ENCODE data around the gene PEDS1. TPM values are rescaled to one million over a fixed set of nuclear protein-coding genes. Genes with fewer than 3 reads are reported as not detected.

The PEDS1 gene
- polyA plus RNA-seq, 1 donor from 2014 or later: 10.0 TPM

DNA sequence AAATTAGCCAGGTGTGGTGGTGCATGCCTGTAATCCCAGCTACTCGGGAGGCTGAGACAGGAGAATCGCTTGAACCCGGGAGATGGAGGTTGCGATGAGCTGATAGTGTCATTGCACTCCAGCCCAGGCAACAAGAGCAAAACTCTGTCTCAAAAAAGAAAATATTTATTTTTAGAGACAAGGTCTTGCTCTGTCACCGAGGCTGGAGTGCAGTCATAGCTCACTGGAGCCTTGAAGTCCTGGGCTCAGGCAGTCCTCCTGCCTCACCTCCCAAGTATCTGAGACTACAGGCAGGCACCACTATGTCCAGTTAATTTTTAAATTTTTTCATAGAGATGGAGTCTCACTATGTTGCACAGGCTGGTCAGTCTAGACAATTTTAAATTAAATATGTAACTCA lies 20.9 kb upstream of the PEDS1 start:
- Histone ChIP-seq H2AFZ (ENCODE audit: low read depth, low read length) (no peak overlapping the region), H3K36me3 (ENCODE audit: insufficient read depth, low read length) (no peaks in the 10 kb centered on the region), H3F3A (ENCODE audit: insufficient read depth, low read length, poor library complexity, severe bottlenecking) (no peaks in the 10 kb centered on the region), H4K20me1 (ENCODE audit: insufficient read depth) (no peaks in the 10 kb centered on the region), H3K9me3 (ENCODE audit: low read length) (no peaks in the 10 kb centered on the region), H3K27me3 (ENCODE audit: insufficient read depth, low read depth, low read length) (no peaks in the 10 kb centered on the region), H3K9me2 (ENCODE audit: insufficient read depth, low read length) (no peaks in the 10 kb centered on the region), H3K4me3 (ENCODE audit: low read length) (no peak overlapping the region), H3K4me2 (ENCODE audit: low read length) (no peak overlapping the region), H3K27ac (ENCODE audit: low read length) (no peak overlapping the region), H3K9ac (ENCODE audit: low read length) (no peak overlapping the region), H3K79me2 (replicated peaks; ENCODE audit: insufficient read depth, low read length) (no peaks in the 10 kb centered on the region)
- TF ChIP-seq SMC3 (conservative IDR thresholded peaks at IDR 0.05; ENCODE audit: poor library complexity): no peak
- no peak for TF ChIP-seq POLR2AphosphoS5 (IDR thresholded peaks at IDR 0.05)

DNA sequence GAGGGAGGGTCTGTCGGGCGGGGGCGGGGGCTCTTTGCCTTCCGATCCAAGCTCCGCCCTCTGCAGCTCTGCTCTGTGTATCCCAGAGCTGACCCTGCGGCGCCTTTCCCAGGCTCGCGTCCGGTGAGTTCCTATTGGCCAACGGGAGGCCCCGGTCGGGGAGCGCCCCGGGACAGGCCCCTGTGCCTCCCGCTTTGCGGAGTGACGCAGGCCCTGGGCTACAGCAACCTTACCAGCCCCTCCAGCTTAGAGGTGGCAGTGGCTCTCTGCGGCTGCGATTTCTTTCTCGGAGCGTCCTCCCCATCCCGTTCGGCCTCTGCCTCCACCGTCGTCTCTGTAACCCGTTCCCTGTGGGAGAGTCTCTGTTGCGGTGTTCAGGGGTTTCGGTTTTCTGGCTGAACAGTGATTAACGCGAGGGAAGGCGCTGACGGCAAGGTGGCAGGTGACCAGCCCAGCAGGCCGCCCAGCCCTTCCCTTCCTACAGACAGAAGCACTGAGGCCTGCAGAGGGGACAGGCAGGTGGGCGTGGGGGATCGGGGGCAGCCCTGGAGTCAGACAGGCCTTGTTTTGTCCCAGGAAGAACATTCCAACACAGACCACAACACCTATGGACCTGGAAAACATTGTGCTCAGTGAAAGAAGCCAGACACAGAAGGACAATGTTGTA lies 19.0 kb upstream of the PEDS1 start:
- Histone ChIP-seq H3K79me2 (replicated peaks; ENCODE audit: insufficient read depth, low read length) (no peaks in the 10 kb centered on the region), H3K27ac (ENCODE audit: low read length) (no peak overlapping the region), H3K4me2 (ENCODE audit: low read length) (no peak overlapping the region), H3K9me3 (ENCODE audit: low read length) (no peaks in the 10 kb centered on the region), H2AFZ (ENCODE audit: low read depth, low read length) (no peak overlapping the region), H3K27me3 (ENCODE audit: insufficient read depth, low read depth, low read length) (no peaks in the 10 kb centered on the region), H3K36me3 (ENCODE audit: insufficient read depth, low read length) (no peaks in the 10 kb centered on the region), H3K9ac (ENCODE audit: low read length) (no peak overlapping the region), H3K4me3 (ENCODE audit: low read length) (no peak overlapping the region), H3K9me2 (ENCODE audit: insufficient read depth, low read length) (no peaks in the 10 kb centered on the region), H4K20me1 (ENCODE audit: insufficient read depth) (no peaks in the 10 kb centered on the region), H3F3A (ENCODE audit: insufficient read depth, low read length, poor library complexity, severe bottlenecking) (no peaks in the 10 kb centered on the region)
- TF ChIP-seq EZH2 (IDR thresholded peaks at IDR 0.05; ENCODE audit: borderline replicate concordance, insufficient read depth, low read length, poor library complexity, severe bottlenecking) (no peak), SMC3 (conservative IDR thresholded peaks at IDR 0.05; ENCODE audit: poor library complexity) (no peak), TAF1 (IDR thresholded peaks at IDR 0.05; ENCODE audit: low read depth) (no peak), RAD21 (conservative IDR thresholded peaks at IDR 0.05) (no peak)
- TF ChIP-seq, protein P1, sequence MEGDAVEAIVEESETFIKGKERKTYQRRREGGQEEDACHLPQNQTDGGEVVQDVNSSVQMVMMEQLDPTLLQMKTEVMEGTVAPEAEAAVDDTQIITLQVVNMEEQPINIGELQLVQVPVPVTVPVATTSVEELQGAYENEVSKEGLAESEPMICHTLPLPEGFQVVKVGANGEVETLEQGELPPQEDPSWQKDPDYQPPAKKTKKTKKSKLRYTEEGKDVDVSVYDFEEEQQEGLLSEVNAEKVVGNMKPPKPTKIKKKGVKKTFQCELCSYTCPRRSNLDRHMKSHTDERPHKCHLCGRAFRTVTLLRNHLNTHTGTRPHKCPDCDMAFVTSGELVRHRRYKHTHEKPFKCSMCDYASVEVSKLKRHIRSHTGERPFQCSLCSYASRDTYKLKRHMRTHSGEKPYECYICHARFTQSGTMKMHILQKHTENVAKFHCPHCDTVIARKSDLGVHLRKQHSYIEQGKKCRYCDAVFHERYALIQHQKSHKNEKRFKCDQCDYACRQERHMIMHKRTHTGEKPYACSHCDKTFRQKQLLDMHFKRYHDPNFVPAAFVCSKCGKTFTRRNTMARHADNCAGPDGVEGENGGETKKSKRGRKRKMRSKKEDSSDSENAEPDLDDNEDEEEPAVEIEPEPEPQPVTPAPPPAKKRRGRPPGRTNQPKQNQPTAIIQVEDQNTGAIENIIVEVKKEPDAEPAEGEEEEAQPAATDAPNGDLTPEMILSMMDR (IDR thresholded peaks at IDR 0.05; ENCODE audit: poor library complexity, severe bottlenecking): no peak
- TF ChIP-seq, protein P2, sequence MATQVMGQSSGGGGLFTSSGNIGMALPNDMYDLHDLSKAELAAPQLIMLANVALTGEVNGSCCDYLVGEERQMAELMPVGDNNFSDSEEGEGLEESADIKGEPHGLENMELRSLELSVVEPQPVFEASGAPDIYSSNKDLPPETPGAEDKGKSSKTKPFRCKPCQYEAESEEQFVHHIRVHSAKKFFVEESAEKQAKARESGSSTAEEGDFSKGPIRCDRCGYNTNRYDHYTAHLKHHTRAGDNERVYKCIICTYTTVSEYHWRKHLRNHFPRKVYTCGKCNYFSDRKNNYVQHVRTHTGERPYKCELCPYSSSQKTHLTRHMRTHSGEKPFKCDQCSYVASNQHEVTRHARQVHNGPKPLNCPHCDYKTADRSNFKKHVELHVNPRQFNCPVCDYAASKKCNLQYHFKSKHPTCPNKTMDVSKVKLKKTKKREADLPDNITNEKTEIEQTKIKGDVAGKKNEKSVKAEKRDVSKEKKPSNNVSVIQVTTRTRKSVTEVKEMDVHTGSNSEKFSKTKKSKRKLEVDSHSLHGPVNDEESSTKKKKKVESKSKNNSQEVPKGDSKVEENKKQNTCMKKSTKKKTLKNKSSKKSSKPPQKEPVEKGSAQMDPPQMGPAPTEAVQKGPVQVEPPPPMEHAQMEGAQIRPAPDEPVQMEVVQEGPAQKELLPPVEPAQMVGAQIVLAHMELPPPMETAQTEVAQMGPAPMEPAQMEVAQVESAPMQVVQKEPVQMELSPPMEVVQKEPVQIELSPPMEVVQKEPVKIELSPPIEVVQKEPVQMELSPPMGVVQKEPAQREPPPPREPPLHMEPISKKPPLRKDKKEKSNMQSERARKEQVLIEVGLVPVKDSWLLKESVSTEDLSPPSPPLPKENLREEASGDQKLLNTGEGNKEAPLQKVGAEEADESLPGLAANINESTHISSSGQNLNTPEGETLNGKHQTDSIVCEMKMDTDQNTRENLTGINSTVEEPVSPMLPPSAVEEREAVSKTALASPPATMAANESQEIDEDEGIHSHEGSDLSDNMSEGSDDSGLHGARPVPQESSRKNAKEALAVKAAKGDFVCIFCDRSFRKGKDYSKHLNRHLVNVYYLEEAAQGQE (IDR thresholded peaks at IDR 0.05; ENCODE audit: borderline replicate concordance): no peak

DNA sequence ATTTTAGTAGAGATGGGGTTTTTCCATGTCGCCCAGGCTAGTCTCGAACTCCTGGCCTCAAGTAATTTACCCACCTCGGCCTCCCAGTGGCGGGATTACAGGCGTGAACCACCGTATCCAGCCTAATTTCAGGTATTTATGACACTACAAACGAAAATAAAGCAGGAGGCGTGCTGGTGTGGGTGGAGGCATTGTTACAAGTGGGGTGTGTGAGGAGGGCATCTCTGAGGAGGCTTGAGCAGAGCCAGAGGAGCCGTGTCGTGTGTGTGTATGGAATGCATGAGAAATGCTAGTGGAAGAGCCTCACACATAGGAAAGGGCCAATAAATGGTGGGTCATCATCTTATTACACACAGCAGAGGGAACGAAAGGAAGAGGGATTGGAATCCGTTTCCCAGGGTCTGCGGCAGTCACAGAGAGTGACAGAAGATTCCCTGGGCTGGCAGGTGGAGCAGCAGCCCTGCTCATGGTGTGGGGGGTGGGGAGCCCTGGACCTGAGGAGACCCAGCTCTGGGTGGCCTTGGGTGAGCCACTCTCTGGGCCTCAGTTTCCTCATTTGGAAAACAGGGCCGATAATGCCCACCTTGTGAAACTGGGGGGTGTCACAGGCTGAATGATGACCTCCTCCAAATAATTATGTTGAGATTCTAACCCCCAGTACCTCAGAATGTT lies 17.2 kb upstream of the PEDS1 start:
- Histone ChIP-seq H3K27me3 (ENCODE audit: insufficient read depth, low read depth, low read length) (no peaks in the 10 kb centered on the region), H3K9ac (ENCODE audit: low read length) (no peak overlapping the region), H3K4me3 (ENCODE audit: low read length) (no peak overlapping the region), H3K36me3 (ENCODE audit: insufficient read depth, low read length) (no peaks in the 10 kb centered on the region), H3K27ac (ENCODE audit: low read length) (no peak overlapping the region), H3K9me3 (ENCODE audit: low read length) (no peaks in the 10 kb centered on the region), H2AFZ (ENCODE audit: low read depth, low read length) (no peak overlapping the region), H3F3A (ENCODE audit: insufficient read depth, low read length, poor library complexity, severe bottlenecking) (no peaks in the 10 kb centered on the region), H3K9me2 (ENCODE audit: insufficient read depth, low read length) (no peaks in the 10 kb centered on the region), H4K20me1 (ENCODE audit: insufficient read depth) (no peaks in the 10 kb centered on the region), H3K79me2 (replicated peaks; ENCODE audit: insufficient read depth, low read length) (no peaks in the 10 kb centered on the region), H3K4me2 (ENCODE audit: low read length) (no peak overlapping the region)
- TF ChIP-seq RAD21 (conservative IDR thresholded peaks at IDR 0.05) (no peak), EZH2 (IDR thresholded peaks at IDR 0.05; ENCODE audit: borderline replicate concordance, insufficient read depth, low read length, poor library complexity, severe bottlenecking) (no peak), SMC3 (conservative IDR thresholded peaks at IDR 0.05; ENCODE audit: poor library complexity) (no peak), POLR2AphosphoS5 (IDR thresholded peaks at IDR 0.05) (no peak), TAF1 (IDR thresholded peaks at IDR 0.05; ENCODE audit: low read depth) (no peak), MXI1 (conservative IDR thresholded peaks at IDR 0.05; ENCODE audit: poor library complexity, severe bottlenecking) (no peak), EP300 (conservative IDR thresholded peaks at IDR 0.05; ENCODE audit: poor library complexity, severe bottlenecking) (no peak)
- TF ChIP-seq, protein P1 (IDR thresholded peaks at IDR 0.05; ENCODE audit: poor library complexity, severe bottlenecking): no peak
